Measurements from ENCODE around the gene YJEFN3.

The YJEFN3 gene

GRCh38 chr19:19543640-19544039 lies 14.9 kb downstream of the YJEFN3 start:
- Histone ChIP-seq H3K4me3 (ENCODE audit: low read depth in 1 of 2, low read length in 2 of 2) (no peak overlapping the region), H3K27me3 (ENCODE audit: low read depth, low read length) (peaks cover 16% of the 10 kb centered on the region), H3K27ac (ENCODE audit: low read length) (no peak overlapping the region), H3K9me3 (ENCODE audit: control insufficient read depth in 1 of 2, low read length in 2 of 2) (no peaks in the 10 kb centered on the region), H3K4me1 (ENCODE audit: control insufficient read depth in 1 of 2, insufficient read depth in 2 of 2, low read length in 2 of 2) (peaks cover 3 to 25% of the 10 kb centered on the region in 2 donors), H3K36me3 (ENCODE audit: control insufficient read depth in 1 of 2, insufficient read depth in 2 of 2, low read length in 2 of 2) (no peaks in the 10 kb centered on the region)

- Histone ChIP-seq H3K36me3 (ENCODE audit: control insufficient read depth in 1 of 2, insufficient read depth in 2 of 2, low read length in 2 of 2) (no peaks in the 10 kb centered on the region), H3K27ac (ENCODE audit: low read length) (no peak overlapping the region), H3K9me3 (ENCODE audit: control insufficient read depth in 1 of 2, low read length in 2 of 2) (no peaks in the 10 kb centered on the region), H3K27me3 (ENCODE audit: low read depth, low read length) (peaks cover 12% of the 10 kb centered on the region), H3K4me1 (ENCODE audit: control insufficient read depth in 1 of 2, insufficient read depth in 2 of 2, low read length in 2 of 2) (peaks cover 0 to 21% of the 10 kb centered on the region in 2 donors), H3K4me3 (ENCODE audit: low read depth in 1 of 2, low read length in 2 of 2) (no peak overlapping the region)
Observed at GRCh38 chr19:19544257-19544953, 15.7 kb downstream of the YJEFN3 start.

GRCh38 chr19:19544954-19545591 lies 16.4 kb downstream of the YJEFN3 start:
- no peak overlapping the region for H3K27ac ChIP-seq (ENCODE audit: low read length)
- peaks cover 0 to 16% of the 10 kb centered on the region in 2 donors for H3K4me1 ChIP-seq (ENCODE audit: control insufficient read depth in 1 of 2, insufficient read depth in 2 of 2, low read length in 2 of 2)
- peaks cover 12% of the 10 kb centered on the region for H3K27me3 ChIP-seq (ENCODE audit: low read depth, low read length)
- H3K9me3 ChIP-seq (ENCODE audit: control insufficient read depth in 1 of 2, low read length in 2 of 2) = no peaks in the 10 kb centered on the region
- H3K36me3 ChIP-seq (ENCODE audit: control insufficient read depth in 1 of 2, insufficient read depth in 2 of 2, low read length in 2 of 2) = no peaks in the 10 kb centered on the region
- H3K4me3 ChIP-seq (ENCODE audit: low read depth in 1 of 2, low read length in 2 of 2) = no peak overlapping the region

GRCh38 chr19:19545707-19546106 lies 17.0 kb downstream of the YJEFN3 start:
- H3K4me1 ChIP-seq (ENCODE audit: control insufficient read depth in 1 of 2, insufficient read depth in 2 of 2, low read length in 2 of 2) = peaks cover 0 to 12% of the 10 kb centered on the region in 2 donors
- H3K4me3 ChIP-seq (ENCODE audit: low read depth in 1 of 2, low read length in 2 of 2) = no peak overlapping the region
- peaks cover 10% of the 10 kb centered on the region for H3K27me3 ChIP-seq (ENCODE audit: low read depth, low read length)

GRCh38 chr19:19546751-19547162 lies 18.0 kb downstream of the YJEFN3 start:
- H3K4me1 ChIP-seq (ENCODE audit: control insufficient read depth in 1 of 2, insufficient read depth in 2 of 2, low read length in 2 of 2) = peaks cover 0 to 1% of the 10 kb centered on the region in 2 donors
- H3K27ac ChIP-seq (ENCODE audit: low read length) = no peak overlapping the region
- no peaks in the 10 kb centered on the region for H3K36me3 ChIP-seq (ENCODE audit: control insufficient read depth in 1 of 2, insufficient read depth in 2 of 2, low read length in 2 of 2)
- no peaks in the 10 kb centered on the region for H3K9me3 ChIP-seq (ENCODE audit: control insufficient read depth in 1 of 2, low read length in 2 of 2)
- H3K27me3 ChIP-seq (ENCODE audit: low read depth, low read length) = peaks cover 3% of the 10 kb centered on the region
- no peak overlapping the region for H3K4me3 ChIP-seq (ENCODE audit: low read depth in 1 of 2, low read length in 2 of 2)

More at GRCh38 chr19:19545707-19546106, 17.0 kb downstream of the YJEFN3 start:
- no peak overlapping the region for H3K27ac ChIP-seq (ENCODE audit: low read length)
- no peaks in the 10 kb centered on the region for H3K36me3 ChIP-seq (ENCODE audit: control insufficient read depth in 1 of 2, insufficient read depth in 2 of 2, low read length in 2 of 2)
- H3K9me3 ChIP-seq (ENCODE audit: control insufficient read depth in 1 of 2, low read length in 2 of 2) = no peaks in the 10 kb centered on the region

- no peaks in the 10 kb centered on the region for H3K9me3 ChIP-seq (ENCODE audit: control insufficient read depth in 1 of 2, low read length in 2 of 2)
- no peaks in the 10 kb centered on the region for H3K4me1 ChIP-seq (ENCODE audit: control insufficient read depth in 1 of 2, insufficient read depth in 2 of 2, low read length in 2 of 2)
- no peak overlapping the region for H3K4me3 ChIP-seq (ENCODE audit: low read depth in 1 of 2, low read length in 2 of 2)
- no peak overlapping the region for H3K27ac ChIP-seq (ENCODE audit: low read length)
- H3K36me3 ChIP-seq (ENCODE audit: control insufficient read depth in 1 of 2, insufficient read depth in 2 of 2, low read length in 2 of 2) = no peaks in the 10 kb centered on the region
- H3K27me3 ChIP-seq (ENCODE audit: low read depth, low read length) = no peaks in the 10 kb centered on the region
Observed at GRCh38 chr19:19547674-19548336, 19.1 kb downstream of the YJEFN3 start.

GRCh38 chr19:19548915-19549759 lies 20.4 kb downstream of the YJEFN3 start:
- Histone ChIP-seq H3K9me3 (ENCODE audit: control insufficient read depth in 1 of 2, low read length in 2 of 2) (no peaks in the 10 kb centered on the region), H3K4me1 (ENCODE audit: control insufficient read depth in 1 of 2, insufficient read depth in 2 of 2, low read length in 2 of 2) (no peaks in the 10 kb centered on the region), H3K36me3 (ENCODE audit: control insufficient read depth in 1 of 2, insufficient read depth in 2 of 2, low read length in 2 of 2) (no peaks in the 10 kb centered on the region), H3K4me3 (ENCODE audit: low read depth in 1 of 2, low read length in 2 of 2) (no peak overlapping the region), H3K27me3 (ENCODE audit: low read depth, low read length) (no peaks in the 10 kb centered on the region), H3K27ac (ENCODE audit: low read length) (no peak overlapping the region)

- H3K4me3 ChIP-seq (ENCODE audit: low read depth in 1 of 2, low read length in 2 of 2) = no peak overlapping the region
- no peaks in the 10 kb centered on the region for H3K36me3 ChIP-seq (ENCODE audit: control insufficient read depth in 1 of 2, insufficient read depth in 2 of 2, low read length in 2 of 2)
- H3K27me3 ChIP-seq (ENCODE audit: low read depth, low read length) = no peaks in the 10 kb centered on the region
- no peak overlapping the region for H3K27ac ChIP-seq (ENCODE audit: low read length)
- no peaks in the 10 kb centered on the region for H3K9me3 ChIP-seq (ENCODE audit: control insufficient read depth in 1 of 2, low read length in 2 of 2)
- H3K4me1 ChIP-seq (ENCODE audit: control insufficient read depth in 1 of 2, insufficient read depth in 2 of 2, low read length in 2 of 2) = no peaks in the 10 kb centered on the region
Observed at GRCh38 chr19:19549804-19550464, 21.2 kb downstream of the YJEFN3 start.

- Histone ChIP-seq H3K27me3 (ENCODE audit: low read depth, low read length) (no peaks in the 10 kb centered on the region), H3K27ac (ENCODE audit: low read length) (no peak overlapping the region), H3K4me1 (ENCODE audit: control insufficient read depth in 1 of 2, insufficient read depth in 2 of 2, low read length in 2 of 2) (no peaks in the 10 kb centered on the region), H3K4me3 (ENCODE audit: low read depth in 1 of 2, low read length in 2 of 2) (no peak overlapping the region), H3K36me3 (ENCODE audit: control insufficient read depth in 1 of 2, insufficient read depth in 2 of 2, low read length in 2 of 2) (no peaks in the 10 kb centered on the region), H3K9me3 (ENCODE audit: control insufficient read depth in 1 of 2, low read length in 2 of 2) (no peaks in the 10 kb centered on the region)
Observed at GRCh38 chr19:19550485-19550929, 21.8 kb downstream of the YJEFN3 start.

GRCh38 chr19:19550972-19551852 lies 22.5 kb downstream of the YJEFN3 start:
- H3K4me3 ChIP-seq (ENCODE audit: low read depth in 1 of 2, low read length in 2 of 2) = no peak overlapping the region
- H3K36me3 ChIP-seq (ENCODE audit: control insufficient read depth in 1 of 2, insufficient read depth in 2 of 2, low read length in 2 of 2) = no peaks in the 10 kb centered on the region
- no peaks in the 10 kb centered on the region for H3K9me3 ChIP-seq (ENCODE audit: control insufficient read depth in 1 of 2, low read length in 2 of 2)
- H3K4me1 ChIP-seq (ENCODE audit: control insufficient read depth in 1 of 2, insufficient read depth in 2 of 2, low read length in 2 of 2) = no peaks in the 10 kb centered on the region
- no peaks in the 10 kb centered on the region for H3K27me3 ChIP-seq (ENCODE audit: low read depth, low read length)
- no peak overlapping the region for H3K27ac ChIP-seq (ENCODE audit: low read length)

Data from muscle layer of duodenum (tissue), 2 donors.